T follicular helper cell (primary cell): Measurements from ENCODE around the gene CST3.
"Not testable (repeated sequence)": the region's sequence is repeated elsewhere in the genome, so short reads cannot be mapped to it uniquely, and the experiment has no call there.

Experiments used
- DNase-seq: peaks from one replicate; pipeline ENCODE4 v3.0.0-alpha.2; 2020; ENCODE audit warnings: low read depth

The CST3 gene

GRCh38 chr20:23643659-23644058, 5.9 kb upstream of the CST3 start:
- DNase-seq, result no peak

GRCh38 chr20:23641936-23642751, 4.4 kb upstream of the CST3 start:
- DNase-seq, result no peak

- no peak for DNase-seq
Measured at GRCh38 chr20:23640671-23641667, 3.2 kb upstream of the CST3 start.

- no peak for DNase-seq
Measured at GRCh38 chr20:23640018-23640601, 2.4 kb upstream of the CST3 start.

- no peak for DNase-seq
Measured at GRCh38 chr20:23639490-23639958, 1.8 kb upstream of the CST3 start.

- DNase-seq, result no peak
Measured at GRCh38 chr20:23638309-23638708, 554 bp upstream of the CST3 start.

- no peak for DNase-seq
Measured at GRCh38 chr20:23636908-23637281, 860 bp downstream of the CST3 start.

- no peak for DNase-seq
Measured at GRCh38 chr20:23636182-23636907, 1.4 kb downstream of the CST3 start.

- not testable (repeated sequence) for DNase-seq
Measured at GRCh38 chr20:23635768-23636090, 2.0 kb downstream of the CST3 start.

- no peak for DNase-seq
Measured at GRCh38 chr20:23634985-23635767, 2.6 kb downstream of the CST3 start.

- DNase-seq, result no peak
Measured at GRCh38 chr20:23634044-23634801, 3.5 kb downstream of the CST3 start.

GRCh38 chr20:23632711-23633573, 4.8 kb downstream of the CST3 start:
- no peak for DNase-seq

GRCh38 chr20:23631981-23632710, 5.6 kb downstream of the CST3 start:
- no peak for DNase-seq

GRCh38 chr20:23631226-23631822, 6.4 kb downstream of the CST3 start:
- DNase-seq, result no peak

- no peak for DNase-seq
Measured at GRCh38 chr20:23630392-23630849, 7.3 kb downstream of the CST3 start.

GRCh38 chr20:23629542-23630391, 8.0 kb downstream of the CST3 start:
- DNase-seq, result no peak

- DNase-seq, result no peak
Measured at GRCh38 chr20:23629017-23629541, 8.7 kb downstream of the CST3 start.
